Activated T-cell treated with anti-CD3 and anti-CD28 coated beads for 24 hours (primary cell): ENCODE data around the gene SPG21.
"Not testable (repeated sequence)": the region's sequence is repeated elsewhere in the genome, so short reads cannot be mapped to it uniquely, and the experiment has no call there.

Source experiments
- DNase-seq: peaks from one replicate; pipeline ENCODE4 v3.0.0-alpha.2; 2020; ENCODE audit warnings: low read depth

SPG21 gene, protein sequence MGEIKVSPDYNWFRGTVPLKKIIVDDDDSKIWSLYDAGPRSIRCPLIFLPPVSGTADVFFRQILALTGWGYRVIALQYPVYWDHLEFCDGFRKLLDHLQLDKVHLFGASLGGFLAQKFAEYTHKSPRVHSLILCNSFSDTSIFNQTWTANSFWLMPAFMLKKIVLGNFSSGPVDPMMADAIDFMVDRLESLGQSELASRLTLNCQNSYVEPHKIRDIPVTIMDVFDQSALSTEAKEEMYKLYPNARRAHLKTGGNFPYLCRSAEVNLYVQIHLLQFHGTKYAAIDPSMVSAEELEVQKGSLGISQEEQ

DNA sequence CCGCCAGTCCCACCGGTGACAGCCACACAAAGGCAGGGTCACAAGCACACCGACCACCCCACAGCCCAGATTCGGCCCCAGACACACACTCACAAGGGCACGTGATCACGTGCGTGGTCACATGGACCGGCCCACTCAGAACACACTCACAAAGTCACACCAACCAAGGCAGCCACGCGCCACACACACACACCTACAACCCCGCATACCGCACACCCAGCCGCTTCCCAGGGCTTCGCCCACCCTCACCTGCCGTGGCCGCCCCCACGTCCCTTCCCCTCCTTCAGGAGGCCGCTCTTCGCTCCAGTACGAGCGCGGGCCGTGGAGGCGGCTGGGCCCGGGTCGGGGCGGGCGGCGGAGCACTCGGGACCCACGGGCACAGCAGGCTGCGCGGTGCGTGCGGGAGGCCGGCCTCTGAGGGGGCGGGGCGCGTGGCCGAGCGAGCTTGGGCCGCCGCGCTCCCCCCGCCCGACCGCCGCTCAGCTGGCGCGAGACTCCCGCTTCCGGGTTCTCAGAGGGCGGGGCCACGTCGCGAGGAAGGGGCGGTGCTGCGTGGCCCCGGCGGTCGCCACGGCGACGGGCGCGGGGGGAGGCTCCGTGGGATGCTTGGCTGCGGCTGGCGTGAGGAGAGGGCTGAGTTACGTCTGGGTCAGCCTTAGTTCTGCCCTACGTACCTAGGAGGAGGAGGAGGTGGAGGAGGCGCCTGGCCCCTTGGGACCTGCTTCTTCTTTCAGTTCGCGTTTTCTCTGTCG is at the start of gene SPG21:
TSS of gene SPG21 (minus strand) at position 499 of the 752 bp plus-strand sequence. CDS start 6,345 bp downstream, outside the sequence.
- DNase-seq, result peak; percentile 90

DNA sequence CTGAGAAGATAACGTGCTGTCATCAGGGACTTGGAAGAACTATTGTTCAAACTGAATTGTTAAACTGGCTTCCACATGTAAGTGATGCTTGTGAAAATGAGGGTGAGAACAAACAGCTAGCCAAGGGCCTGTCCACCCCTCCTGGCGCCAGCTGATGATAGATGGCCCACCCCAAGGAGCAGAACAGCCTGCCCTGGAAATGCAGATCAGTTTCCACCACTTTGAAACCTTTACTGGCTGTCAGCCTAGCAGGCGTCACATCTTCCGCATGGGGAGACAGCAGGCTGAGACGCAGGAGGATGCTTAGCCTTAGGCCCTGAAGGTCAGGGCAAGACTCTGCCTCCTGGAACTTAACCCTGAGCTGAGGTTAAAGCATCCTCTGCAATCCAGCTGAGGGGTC is 49.1 kb upstream of the SPG21 start:
- no peak for DNase-seq

DNA sequence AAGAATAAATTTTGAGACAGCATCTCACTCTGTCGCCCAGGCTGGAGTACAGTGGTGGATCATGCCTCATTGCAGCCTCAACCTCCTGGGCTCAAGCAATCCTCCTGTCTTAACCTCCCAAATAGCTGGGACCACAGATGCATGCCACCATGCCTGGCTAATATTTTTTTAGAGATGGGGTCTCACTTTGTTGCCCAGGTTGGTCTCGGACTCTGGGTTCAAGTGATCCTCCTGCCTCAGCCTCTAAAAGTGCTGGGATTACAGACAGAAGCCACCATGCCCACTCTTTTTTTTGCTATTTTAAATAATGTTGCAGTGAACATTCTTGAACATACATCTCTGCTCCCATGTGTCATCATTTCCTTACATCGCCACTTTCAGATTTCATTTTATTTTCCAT is 48.7 kb upstream of the SPG21 start:
- DNase-seq, result no peak

DNA sequence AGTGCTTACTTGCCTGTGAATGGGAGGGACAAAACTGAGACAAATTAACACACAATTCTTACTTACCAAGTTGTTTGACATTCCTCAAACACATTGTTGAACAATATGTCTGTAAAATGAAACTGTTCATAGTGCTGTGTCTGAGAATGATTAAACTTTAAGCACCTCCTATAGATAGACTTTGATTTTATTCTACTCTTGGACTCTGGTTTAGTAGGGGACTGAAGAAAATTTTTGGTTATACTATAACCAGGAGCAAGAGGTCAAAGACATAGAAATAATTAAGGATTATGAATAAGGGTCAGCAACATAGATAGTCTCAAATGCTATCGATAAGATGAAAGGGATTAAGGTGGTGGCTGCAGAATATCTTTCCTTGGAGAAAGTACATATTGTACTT is 47.6 kb upstream of the SPG21 start:
- DNase-seq, result no peak

DNA sequence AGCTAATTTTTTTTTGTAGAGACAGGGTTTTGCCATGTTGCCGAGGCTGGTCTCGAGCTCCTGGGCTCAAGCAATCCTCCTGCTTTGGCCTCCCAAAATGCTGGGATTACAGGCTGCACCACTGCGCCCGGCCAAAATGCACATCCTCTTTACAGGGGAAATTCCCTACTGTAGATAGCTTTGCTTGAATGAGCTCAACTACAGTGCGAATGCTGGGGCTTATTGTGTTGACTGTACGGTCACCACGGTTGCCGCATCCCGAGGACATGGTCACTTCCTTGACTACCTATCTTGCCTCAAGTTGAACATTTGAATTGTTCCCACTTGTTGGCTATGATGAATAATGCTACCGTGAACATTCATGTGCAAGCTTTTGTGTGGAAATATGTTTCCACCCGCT is 45.0 kb upstream of the SPG21 start:
- no peak for DNase-seq

DNA sequence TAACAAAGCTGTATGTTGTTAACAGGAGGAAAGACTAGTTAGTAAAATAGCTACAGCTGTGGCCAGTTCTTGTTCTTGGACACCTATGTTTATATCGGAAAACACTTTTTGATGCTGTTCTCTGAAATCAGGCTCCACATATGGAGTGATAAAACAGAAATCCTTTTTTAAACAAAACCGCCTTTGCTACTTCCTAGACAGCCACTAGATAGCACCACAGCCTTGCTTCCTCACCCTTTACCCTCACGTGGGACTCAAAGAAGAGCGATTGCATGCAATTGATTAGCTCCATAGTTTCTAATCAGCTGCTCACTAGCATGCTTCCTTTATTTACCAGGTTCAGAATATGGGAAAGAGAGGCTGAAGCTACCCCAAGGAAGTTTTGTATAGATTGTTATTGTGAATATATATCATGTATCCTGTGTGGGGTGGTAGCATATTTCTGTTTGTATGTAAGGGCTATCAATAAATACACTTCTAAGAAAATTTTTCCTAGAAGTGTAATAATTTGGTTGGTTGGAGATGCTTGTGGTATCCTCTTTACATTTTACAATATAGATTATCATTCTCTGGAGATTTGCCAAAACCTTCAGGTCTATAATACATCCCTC is 44.0 kb upstream of the SPG21 start:
- DNase-seq, result no peak

DNA sequence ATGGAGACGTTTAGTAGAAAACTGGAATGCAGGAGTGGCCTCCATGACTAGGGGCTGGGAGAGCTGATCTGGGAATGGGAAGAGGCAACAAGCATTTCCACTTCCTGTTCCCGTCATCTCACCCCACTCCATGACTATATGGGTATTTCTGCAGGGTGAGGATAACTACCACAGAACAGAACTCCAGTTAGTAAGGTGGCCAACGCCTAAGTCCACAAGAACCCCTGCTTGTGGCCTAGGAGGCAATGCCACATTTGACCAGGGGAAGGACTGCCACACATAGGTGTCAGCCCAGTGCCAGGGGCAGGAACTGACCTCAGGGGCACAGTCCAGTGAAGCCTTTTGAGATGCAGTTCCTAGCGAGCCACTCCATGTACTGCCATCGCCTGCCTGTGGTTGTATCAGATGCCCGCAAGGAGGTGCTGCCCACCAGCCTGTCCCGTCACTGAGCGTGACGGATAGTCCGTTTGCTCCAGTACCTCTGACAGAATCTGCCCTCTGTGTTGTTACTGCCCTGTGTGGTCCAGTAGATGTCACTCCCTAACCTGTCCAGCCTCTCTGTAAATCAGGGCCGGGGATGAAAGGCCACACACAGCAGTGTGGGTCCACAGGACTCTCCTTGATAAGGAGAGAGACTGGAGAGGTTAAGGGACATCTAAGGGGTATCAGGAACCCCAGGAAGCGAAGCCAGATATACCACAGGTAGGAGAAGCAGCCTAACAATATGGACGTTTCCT is 43.3 kb upstream of the SPG21 start:
- DNase-seq, result no peak

DNA sequence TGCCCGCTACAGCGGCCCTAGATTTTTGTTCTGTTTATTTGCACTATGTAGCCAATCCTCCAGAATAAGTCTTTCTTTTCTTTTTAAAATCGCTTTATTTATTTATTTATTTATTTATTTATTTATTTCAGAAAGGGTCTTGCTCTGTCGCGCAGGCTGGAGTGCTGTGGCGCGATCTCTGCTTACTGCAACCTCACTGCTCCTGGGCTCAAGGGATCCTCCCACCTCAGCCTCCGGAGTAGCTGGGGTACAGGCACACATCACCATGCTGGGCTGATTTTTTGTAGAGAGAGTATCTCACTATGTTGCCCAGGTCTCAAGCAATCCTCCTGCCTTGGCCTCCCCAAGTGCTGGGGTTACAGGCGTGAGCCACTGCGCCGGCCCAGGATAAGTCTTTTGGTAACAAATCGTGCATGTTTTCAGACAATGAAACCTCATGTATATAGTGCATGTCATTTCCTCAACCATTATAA is 40.1 kb upstream of the SPG21 start:
- DNase-seq, result no peak

DNA sequence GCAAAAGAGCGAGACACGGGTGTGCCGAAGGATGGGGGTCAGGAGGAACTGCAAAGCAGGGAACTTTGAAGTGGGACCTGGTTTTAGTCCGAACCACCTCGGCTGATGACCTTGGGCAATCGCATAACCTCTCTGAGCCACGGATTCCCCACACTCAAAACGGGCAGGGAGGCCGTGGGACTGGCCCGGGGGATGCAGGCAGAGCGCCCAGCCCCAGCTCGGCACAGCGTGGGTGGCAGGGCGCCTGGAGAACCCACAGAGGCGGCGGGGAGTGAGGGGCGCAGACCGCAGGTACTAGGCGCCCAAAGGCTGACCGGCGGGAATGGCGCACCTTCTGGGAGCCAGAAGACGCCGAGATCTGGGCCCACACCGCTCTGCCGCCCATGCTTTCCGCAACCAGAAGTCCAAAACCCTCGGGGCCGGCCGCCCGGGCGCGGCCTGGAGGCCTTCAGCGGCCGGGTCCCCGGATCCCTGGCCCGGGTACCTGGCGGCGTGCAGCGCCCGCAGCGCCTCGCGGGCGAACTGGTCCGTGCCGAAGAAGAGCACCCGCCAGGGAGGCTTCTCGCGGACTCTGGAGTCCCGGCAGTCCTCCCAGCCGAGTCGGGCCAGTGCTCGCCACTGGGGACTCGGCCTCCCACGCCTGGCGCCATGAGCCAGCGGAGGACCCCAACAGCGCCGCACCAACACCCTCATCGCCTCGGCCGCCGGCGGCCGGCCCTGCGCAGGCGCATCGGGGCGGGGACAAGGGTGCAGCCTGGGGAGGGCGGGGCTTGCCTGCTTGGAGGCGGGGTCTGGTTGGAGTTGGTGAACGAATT is 39.4 kb upstream of the SPG21 start, which contains the start of gene MTFMT:
TSS of gene MTFMT (minus strand) at position 719 of the 815 bp plus-strand sequence. CDS start at position 693, 26 bp downstream.
- DNase-seq, result peak; percentile 93

DNA sequence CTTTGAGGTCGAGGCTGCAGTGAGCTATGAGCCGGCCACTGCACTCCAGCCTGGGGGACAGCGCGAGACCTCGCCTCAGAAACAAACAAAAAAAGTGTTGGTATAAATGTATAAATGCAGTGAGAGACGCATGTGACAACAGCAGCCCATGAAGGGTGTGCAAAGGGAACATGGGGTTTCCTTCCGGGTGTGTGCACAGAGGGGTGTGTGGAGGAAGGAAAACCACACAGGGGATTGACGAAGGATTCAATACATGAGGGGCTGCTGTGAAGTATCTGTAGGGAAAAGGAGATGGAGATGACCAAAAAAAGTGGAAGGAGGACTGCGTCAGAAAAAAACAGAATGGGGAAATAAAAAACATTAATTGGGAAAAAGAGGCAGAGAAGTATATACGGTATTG is 38.6 kb upstream of the SPG21 start:
- DNase-seq, result no peak

DNA sequence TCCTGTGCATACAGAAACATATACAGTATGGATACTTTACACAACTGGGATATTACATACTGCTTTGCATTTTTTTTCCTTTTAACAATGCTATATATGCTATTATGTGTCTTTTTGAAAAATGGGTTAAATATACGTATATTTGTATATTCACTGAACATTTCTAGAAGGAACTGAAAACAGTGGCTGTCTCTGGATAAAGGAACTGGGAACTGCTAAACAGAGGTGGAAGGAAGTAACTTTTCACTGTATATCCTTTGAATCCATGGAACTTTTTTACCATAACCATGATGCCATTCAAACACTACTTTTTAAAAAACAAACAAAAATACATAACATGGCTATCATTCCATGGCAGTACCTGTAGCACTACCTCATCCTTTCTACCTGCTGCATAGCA is 37.9 kb upstream of the SPG21 start:
- no peak for DNase-seq

DNA sequence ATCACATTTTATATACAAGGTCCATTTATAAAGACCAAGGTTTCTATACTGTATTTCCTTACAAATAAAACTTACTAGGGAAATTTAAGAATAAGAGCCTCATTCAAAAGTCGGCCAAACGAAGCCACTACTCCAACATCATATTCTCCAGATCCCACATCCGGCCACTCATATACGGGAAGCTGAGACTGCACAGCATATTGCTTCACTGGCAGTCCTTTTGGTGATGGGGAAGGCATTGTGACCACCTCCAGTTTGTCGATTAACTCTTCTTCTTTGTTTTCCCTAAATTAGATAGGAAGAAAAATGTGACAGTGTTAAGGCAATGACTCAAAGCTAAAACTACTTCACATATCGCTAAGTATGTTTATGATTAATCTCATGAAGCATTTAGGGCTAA is 37.0 kb upstream of the SPG21 start:
- DNase-seq, result no peak

DNA sequence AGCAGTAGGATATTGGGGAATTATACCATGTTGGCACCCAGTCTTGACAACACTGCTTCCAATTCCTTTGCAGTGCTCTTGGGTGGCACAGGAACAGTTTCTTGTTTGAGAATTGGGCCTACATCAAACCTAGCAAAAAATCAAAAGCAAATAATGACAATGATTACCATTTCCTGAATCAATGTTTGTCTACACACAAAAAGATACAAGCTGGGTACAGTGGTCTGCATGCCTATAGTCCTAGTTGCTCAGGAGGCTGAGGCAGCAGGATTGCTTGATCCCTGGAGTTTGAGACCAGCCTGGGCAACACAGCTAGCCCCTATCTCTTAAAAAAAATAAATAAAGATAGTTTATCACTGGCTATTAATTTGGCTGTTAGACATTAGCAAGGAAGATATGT is 31.8 kb upstream of the SPG21 start:
- DNase-seq, result no peak

DNA sequence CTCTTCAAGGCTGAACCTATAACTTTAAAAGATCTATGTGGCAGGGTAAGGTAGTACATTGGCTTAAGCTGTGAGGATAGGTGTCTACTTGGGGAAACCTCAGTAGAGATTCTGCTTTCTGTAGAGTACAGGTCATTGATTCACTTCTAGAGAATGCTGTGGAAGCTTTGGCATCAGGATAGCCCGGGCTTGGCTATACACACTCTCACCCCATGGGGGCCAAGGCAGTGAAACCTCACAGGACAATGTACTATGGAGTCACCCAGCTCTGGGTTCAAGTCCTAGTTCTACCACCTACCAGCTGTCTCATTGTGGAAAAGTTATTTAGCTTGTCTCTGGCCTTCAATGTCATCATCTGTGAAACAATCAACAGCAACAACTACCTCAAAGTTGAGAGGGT is 30.7 kb upstream of the SPG21 start:
- no peak for DNase-seq

DNA sequence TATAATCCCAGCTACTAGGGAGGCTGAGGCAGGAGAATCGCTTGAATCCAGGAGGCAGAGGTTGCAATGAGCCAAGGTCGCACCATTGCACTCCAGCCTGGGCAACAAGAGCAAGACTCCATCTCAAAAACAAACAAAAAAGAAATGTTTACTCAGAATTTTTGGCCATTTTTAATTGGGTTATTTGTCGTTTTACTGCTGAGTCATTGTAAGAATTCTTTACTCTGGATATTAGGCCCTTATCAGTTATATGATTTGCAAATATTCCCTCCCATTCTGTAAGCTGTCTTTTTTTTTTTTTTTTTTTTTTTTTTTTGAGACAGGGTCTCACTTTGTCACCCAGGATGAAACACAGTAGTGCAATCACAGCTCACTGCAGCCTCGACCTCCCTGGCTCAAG is 21.5 kb upstream of the SPG21 start:
- not testable (repeated sequence) for DNase-seq

DNA sequence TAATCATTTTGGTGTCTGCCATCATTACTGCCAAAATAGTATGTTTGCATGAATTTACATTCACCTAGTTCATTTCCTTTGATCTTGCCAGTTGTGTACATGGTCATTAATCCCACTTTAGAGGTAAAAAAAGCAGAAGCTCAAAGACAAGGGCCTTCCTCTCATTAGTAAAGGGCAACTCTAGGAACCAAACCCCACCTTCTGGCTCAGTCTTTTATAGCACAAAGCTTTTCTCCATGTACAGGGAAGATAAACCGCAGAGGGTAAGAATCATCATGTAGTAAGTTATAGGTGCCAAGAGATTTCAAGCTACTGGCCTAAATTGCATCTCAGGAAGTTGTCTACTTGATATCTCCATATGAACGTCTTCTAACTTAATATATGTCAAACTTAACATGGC is 19.3 kb upstream of the SPG21 start:
- DNase-seq, result no peak

DNA sequence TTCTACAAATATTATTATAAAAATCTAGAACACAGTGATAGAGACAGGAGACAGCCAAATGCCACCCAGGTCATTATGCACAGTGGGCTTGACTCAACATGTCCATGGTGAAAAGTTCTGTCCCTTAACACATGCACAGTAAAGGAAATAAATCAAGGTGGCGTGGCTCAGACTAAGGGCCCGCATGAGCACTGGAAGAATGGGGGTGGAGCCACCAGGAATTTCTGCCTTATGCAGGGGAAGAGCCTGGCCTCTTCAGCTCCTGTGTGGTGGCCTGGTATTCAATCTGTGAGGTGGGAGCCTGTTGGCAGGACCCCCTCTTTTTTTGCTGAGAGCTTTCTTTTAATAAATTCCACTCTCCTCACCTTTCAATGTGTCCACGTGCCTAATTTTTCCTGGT is 17.2 kb upstream of the SPG21 start:
- no peak for DNase-seq

DNA sequence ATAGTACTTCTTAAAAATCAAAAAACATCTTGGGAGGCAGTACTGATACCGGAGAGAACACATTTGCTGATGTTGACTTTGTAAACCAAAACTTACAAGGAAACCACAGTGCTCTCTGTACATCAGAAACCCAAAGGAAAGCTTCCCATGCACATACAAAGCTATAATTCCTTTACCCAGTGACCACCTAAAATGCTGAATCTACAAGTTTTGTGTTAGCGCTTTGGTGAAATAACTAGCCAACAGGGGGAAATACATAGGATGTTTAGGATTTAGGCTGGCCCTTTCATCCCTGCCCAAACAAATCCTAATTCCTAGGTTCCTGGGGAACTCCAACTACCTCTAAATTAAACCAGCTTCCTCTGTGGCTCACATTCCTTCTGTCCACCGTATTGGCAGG is 15.3 kb upstream of the SPG21 start:
- DNase-seq, result no peak

DNA sequence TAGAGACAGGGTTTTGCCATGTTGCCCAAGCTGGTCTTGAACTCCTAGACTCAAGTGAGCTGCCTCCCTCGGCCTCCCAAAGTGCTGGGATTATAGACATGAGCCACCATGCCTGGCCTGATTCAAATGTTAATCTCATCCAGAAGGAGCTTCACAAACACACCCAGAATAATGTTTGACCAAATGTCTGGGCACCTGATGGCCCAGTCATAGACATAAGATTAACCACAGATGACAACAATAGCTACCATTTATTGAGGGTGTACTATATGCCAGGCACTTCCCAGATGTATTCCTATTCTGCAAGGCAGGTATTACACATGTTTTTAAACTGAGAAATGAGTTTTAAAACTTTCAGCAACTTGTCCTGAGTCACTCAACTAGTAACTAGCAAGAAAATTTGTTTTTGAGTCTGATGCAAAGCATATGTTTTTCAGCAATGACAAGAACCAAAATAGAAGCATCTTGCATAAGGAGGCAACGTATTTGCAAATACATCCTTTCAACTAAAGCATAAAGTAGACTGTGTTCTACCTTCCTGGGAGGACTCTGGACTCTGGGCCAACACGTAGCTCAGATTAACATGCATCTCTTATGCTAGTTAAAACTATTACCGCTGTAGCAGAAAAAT is 8.1 kb upstream of the SPG21 start:
- DNase-seq, result no peak

DNA sequence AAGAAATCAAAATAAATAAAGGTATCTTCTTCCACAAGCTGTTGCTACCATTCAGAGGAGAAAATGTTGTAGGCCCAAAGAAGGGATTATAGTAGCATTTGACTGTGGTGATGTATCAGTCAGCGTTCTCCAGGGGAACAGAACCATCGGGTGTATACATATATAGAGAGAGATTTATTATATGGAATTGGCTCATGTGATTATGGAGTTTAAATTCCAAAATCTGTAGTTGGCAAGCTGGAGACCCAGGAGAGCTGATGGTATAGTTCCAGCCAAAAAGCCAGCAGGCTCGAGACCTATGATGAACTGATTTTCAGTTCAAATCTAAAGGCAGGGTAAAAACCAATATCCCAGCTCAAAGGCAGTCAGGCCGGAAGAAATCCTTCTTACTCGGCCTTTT is 7.4 kb upstream of the SPG21 start:
- DNase-seq, result no peak

DNA sequence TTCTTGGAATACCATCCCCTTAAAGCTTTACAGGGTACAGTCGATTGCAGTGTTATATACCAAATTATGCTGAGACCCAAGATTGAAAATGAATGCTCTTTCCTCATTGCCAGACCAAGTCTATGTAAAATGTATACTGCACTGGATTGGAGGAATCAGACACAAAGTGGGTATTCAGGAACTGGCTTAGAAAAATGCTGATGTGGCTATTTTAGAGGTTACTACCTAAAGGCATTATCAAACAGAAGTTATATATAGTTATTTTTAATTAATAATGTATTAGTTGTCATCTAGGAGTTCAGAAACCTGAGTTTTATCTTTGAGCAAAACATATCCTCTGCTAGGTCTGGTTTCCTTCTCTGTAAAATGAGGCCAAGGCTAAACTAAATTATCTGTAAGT is 3.6 kb upstream of the SPG21 start:
- no peak for DNase-seq
